Hepatocyte (in vitro differentiated cells): Measurements from ENCODE around the gene PTPRD. TPM values are rescaled to one million over a fixed set of nuclear protein-coding genes. Genes with fewer than 3 reads are reported as not detected.

ENCODE experiments used
- DNase-seq: peaks from one replicate; pipeline ENCODE4 v3.0.0-alpha.2; 2016; ENCODE audit warnings: low spot score
- H2AFZ ChIP-seq: fragments of 200-600 bp; sonication (generic); 2 replicates; pipeline ENCODE4 v1.6.0; 2016; ENCODE audit warnings: antibody characterized with exemption, mild to moderate bottlenecking
- H3K27ac ChIP-seq: fragments of 200-600 bp; sonication (generic); 2 replicates; pipeline ENCODE4 v1.5.1; 2016; ENCODE audit warnings: mild to moderate bottlenecking
- H3K27me3 ChIP-seq: fragments of 200-600 bp; sonication (generic); 2 replicates; pipeline ENCODE4 v1.6.1; 2016
- H3K36me3 ChIP-seq: fragments of 200-600 bp; sonication (generic); replicated peaks from 2 replicates; pipeline ENCODE4 v1.5.1; 2016; ENCODE audit warnings: low read depth; ENCODE audit not compliant: insufficient read depth
- H3K4me1 ChIP-seq: fragments of 200-600 bp; sonication (generic); 2 replicates; pipeline ENCODE4 v1.5.1; 2016; ENCODE audit warnings: mild to moderate bottlenecking, moderate library complexity; ENCODE audit not compliant: insufficient read depth
- H3K4me2 ChIP-seq: fragments of 200-600 bp; sonication (generic); 2 replicates; pipeline ENCODE4 v1.6.0; 2016
- H3K4me3 ChIP-seq: fragments of 200-600 bp; sonication (generic); 2 replicates; pipeline ENCODE4 v1.5.1; 2016; ENCODE audit warnings: mild to moderate bottlenecking
- H3K79me2 ChIP-seq: fragments of 200-600 bp; sonication (generic); 2 replicates; pipeline ENCODE4 v1.6.0; 2017; ENCODE audit warnings: mild to moderate bottlenecking
- H3K9me2 ChIP-seq: fragments of 200-600 bp; sonication (generic); replicated peaks from 2 replicates; pipeline ENCODE4 v1.6.0; 2017; ENCODE audit warnings: mild to moderate bottlenecking; ENCODE audit not compliant: insufficient read depth
- H3K9me3 ChIP-seq: fragments of 200-600 bp; sonication (generic); 2 replicates; pipeline ENCODE4 v1.5.1; 2016; ENCODE audit warnings: low read depth, mild to moderate bottlenecking
- H4K20me1 ChIP-seq: fragments of 200-600 bp; sonication (generic); 2 replicates; pipeline ENCODE4 v1.6.0; 2016; ENCODE audit warnings: mild to moderate bottlenecking; ENCODE audit not compliant: insufficient read depth, poor library complexity, severe bottlenecking
- EZH2 ChIP-seq: fragments of 200-600 bp; sonication (generic); IDR thresholded peaks from 2 replicates; pipeline ENCODE4 v1.6.1; 2016; ENCODE audit warnings: antibody characterized with exemption, mild to moderate bottlenecking, borderline replicate concordance
- EZH2phosphoT487 ChIP-seq: fragments of 200-600 bp; sonication (generic); IDR thresholded peaks from one replicate; pipeline ENCODE4 v1.6.1; 2018; ENCODE audit warnings: antibody characterized with exemption, mild to moderate bottlenecking, low read depth, moderate library complexity; ENCODE audit not compliant: unreplicated experiment, severe bottlenecking
- WGBS: methylation state at CpG from one replicate; pipeline ENCODE4 v1.1.6; 2016; ENCODE audit warnings: low lambda C conversion rate; ENCODE audit errors: missing lambda C conversion rate; 5-methylcytosine and 5-hydroxymethylcytosine counted together
- polyA plus RNA-seq: library from polyadenylated mRNA; unstranded; fragments of >200 nt; fragmentation: Nextera tagmentation; extraction: Ambion mirVana; gene quantifications from 2 replicates; pipeline ENCODE4 v1.2.1, GENCODE V29; 2016
- total RNA-seq: library from RNA; depleted of rRNA; stranded (reverse); fragments of >200 nt; gene quantifications from 2 replicates; pipeline ENCODE4 v1.2.3, GENCODE V29; 2014
- TF ChIP-seq, protein P1 (sequence below): fragments of 200-600 bp; sonication (generic); IDR thresholded peaks from 2 replicates; pipeline ENCODE4 v1.5.1; 2016; ENCODE audit warnings: antibody characterized with exemption, mild to moderate bottlenecking; ENCODE audit not compliant: poor library complexity

The PTPRD gene
- total and polyA plus RNA-seq, 2 experiments from 2014 or later: 6.5 to 77.6 TPM

GRCh38 chr9:8685825-8686224 lies 1927.0 kb downstream of the PTPRD start:
- no peaks in the 10 kb centered on the region for H3K9me3 ChIP-seq
- H3K79me2 ChIP-seq: no peaks in the 10 kb centered on the region
- no peaks in the 10 kb centered on the region for H3K9me2 ChIP-seq
- TF ChIP-seq, protein P1, sequence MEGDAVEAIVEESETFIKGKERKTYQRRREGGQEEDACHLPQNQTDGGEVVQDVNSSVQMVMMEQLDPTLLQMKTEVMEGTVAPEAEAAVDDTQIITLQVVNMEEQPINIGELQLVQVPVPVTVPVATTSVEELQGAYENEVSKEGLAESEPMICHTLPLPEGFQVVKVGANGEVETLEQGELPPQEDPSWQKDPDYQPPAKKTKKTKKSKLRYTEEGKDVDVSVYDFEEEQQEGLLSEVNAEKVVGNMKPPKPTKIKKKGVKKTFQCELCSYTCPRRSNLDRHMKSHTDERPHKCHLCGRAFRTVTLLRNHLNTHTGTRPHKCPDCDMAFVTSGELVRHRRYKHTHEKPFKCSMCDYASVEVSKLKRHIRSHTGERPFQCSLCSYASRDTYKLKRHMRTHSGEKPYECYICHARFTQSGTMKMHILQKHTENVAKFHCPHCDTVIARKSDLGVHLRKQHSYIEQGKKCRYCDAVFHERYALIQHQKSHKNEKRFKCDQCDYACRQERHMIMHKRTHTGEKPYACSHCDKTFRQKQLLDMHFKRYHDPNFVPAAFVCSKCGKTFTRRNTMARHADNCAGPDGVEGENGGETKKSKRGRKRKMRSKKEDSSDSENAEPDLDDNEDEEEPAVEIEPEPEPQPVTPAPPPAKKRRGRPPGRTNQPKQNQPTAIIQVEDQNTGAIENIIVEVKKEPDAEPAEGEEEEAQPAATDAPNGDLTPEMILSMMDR: no peak
- TF ChIP-seq EZH2phosphoT487 (no peak), EZH2 (no peak)
- no peak overlapping the region for H3K4me2 ChIP-seq
- no peak overlapping the region for H3K27ac ChIP-seq
- WGBS: 87% methylated on average over 3 of the region's 3 CpGs
- no peaks in the 10 kb centered on the region for H3K36me3 ChIP-seq
- no peaks in the 10 kb centered on the region for H4K20me1 ChIP-seq
- no peak overlapping the region for H2AFZ ChIP-seq
- no peak for DNase-seq
- H3K4me1 ChIP-seq: no peaks in the 10 kb centered on the region
- H3K4me3 ChIP-seq: no peak overlapping the region
- no peaks in the 10 kb centered on the region for H3K27me3 ChIP-seq

DNA sequence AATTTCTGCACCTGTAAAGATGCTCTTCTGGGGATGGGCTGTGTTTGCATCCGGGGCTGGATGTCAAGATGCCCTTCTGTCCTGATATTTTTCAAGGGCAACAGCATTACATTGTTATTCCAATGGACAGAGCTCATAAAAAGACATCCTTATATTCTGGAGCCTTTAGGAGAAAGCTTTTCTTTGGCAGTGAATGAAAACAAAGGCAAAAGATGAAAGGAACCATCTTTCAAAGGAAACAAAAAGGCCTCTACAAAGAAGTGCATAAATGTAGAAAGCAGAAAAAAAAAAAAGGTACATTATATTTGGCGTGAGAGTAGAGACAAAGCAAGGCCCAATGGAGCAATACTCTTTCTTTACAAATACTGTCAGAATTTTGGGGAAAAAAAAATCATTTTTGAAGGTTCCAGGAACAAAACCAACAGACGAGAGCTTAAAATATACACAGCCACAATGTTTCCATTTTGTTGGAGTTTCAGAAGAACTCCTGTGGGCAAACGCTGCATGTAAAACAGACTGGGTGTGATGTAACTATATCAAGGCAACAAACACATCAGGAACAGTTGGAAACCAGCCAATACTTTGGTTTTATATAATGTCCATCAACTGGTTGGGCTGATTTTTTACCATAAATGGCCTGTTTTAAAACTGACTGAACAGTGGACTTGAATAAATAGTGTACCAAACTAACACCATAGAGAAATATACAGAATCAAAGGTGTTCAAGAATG lies 1927.7 kb downstream of the PTPRD start:
- Histone ChIP-seq H3K9me2 (no peaks in the 10 kb centered on the region), H3K4me1 (no peaks in the 10 kb centered on the region), H3K27ac (no peak overlapping the region), H3K36me3 (no peaks in the 10 kb centered on the region), H3K9me3 (no peaks in the 10 kb centered on the region), H4K20me1 (no peaks in the 10 kb centered on the region), H3K4me2 (no peak overlapping the region), H2AFZ (no peak overlapping the region), H3K4me3 (no peak overlapping the region), H3K27me3 (no peaks in the 10 kb centered on the region), H3K79me2 (no peaks in the 10 kb centered on the region)
- no peak for DNase-seq
- TF ChIP-seq, protein P1: no peak
- TF ChIP-seq EZH2phosphoT487: no peak
- TF ChIP-seq EZH2: no peak
- 89% methylated on average over 4 of the region's 4 CpGs for WGBS

DNA sequence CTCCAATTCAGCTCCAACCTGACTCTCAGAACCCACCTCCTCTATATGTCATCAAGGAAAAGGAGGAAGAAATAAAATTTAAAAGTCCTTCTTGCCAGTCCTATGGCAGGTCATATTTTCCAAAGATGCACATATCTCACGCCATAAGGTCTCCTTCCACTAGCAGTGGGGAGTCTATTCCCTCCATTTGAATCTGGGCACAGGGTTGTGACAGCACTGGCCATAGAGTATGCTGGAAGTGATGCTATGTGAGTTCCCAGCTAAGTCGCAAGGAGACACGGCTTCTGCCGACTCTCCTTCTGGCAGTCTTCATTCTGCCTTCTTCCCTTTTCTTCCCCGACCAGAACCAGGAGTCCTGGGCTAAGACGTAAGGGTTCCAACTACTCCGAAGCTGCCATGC lies 1929.3 kb downstream of the PTPRD start:
- TF ChIP-seq EZH2: no peak
- TF ChIP-seq, protein P1: no peak
- no peak for TF ChIP-seq EZH2phosphoT487
- H3K27ac ChIP-seq: no peak overlapping the region
- no peak overlapping the region for H3K4me2 ChIP-seq
- no peaks in the 10 kb centered on the region for H3K79me2 ChIP-seq
- no peaks in the 10 kb centered on the region for H3K27me3 ChIP-seq
- no peaks in the 10 kb centered on the region for H3K9me2 ChIP-seq
- no peak overlapping the region for H3K4me3 ChIP-seq
- 93% methylated on average over 7 of the region's 7 CpGs for WGBS
- no peaks in the 10 kb centered on the region for H4K20me1 ChIP-seq
- no peaks in the 10 kb centered on the region for H3K36me3 ChIP-seq
- H3K4me1 ChIP-seq: no peaks in the 10 kb centered on the region
- H3K9me3 ChIP-seq: no peaks in the 10 kb centered on the region
- H2AFZ ChIP-seq: no peak overlapping the region
- DNase-seq: no peak
